Neuronal stem cell (in vitro differentiated cells): Measurements from ENCODE around the gene ZNF397.

ENCODE experiments used
- DNase-seq: peaks from one replicate; pipeline ENCODE4 v3.0.0-alpha.2; 2013; ENCODE audit warnings: low spot score
- H2AFZ ChIP-seq: one replicate; pipeline ENCODE4 v1.6.1; 2013; ENCODE audit warnings: mild to moderate bottlenecking, low read length, inconsistent platforms
- H2AK5ac ChIP-seq: 2 replicates; pipeline ENCODE4 v1.6.1; 2013; ENCODE audit warnings: low read depth, mild to moderate bottlenecking, inconsistent platforms, low read length, moderate library complexity, mixed read lengths
- H2BK120ac ChIP-seq: 2 replicates; pipeline ENCODE4 v1.6.1; 2013; ENCODE audit warnings: low read depth, mild to moderate bottlenecking, inconsistent platforms, low read length, moderate library complexity, mixed read lengths
- H2BK12ac ChIP-seq: one replicate; pipeline ENCODE4 v1.6.1; 2013; ENCODE audit warnings: low read length, inconsistent platforms
- H2BK15ac ChIP-seq: 2 replicates; pipeline ENCODE4 v1.6.1; 2013; ENCODE audit warnings: mild to moderate bottlenecking, low read length, inconsistent platforms, mixed read lengths
- H2BK5ac ChIP-seq: one replicate; pipeline ENCODE4 v1.6.1; 2013; ENCODE audit warnings: inconsistent platforms, mild to moderate bottlenecking, low read length, moderate library complexity
- H3K14ac ChIP-seq: one replicate; pipeline ENCODE4 v1.6.1; 2013; ENCODE audit warnings: low read length, inconsistent platforms
- H3K18ac ChIP-seq: 2 replicates; pipeline ENCODE4 v1.6.1; 2013; ENCODE audit warnings: low read length, inconsistent platforms
- H3K23ac ChIP-seq: 2 replicates; pipeline ENCODE4 v1.6.1; 2013; ENCODE audit warnings: low read depth, mild to moderate bottlenecking, mixed read lengths, low read length, inconsistent platforms; ENCODE audit not compliant: poor library complexity
- H3K27ac ChIP-seq: replicated peaks from 3 replicates; pipeline ENCODE4 v1.5.1; 2013; ENCODE audit warnings: low read length, inconsistent platforms
- H3K27me3 ChIP-seq, 3 experiments: 2 replicates each; pipeline ENCODE4 v1.6.1; 2013; ENCODE audit warnings: low read length in 3 of 3, mild to moderate bottlenecking in 2 of 3, inconsistent platforms in 1 of 3, low read depth in 1 of 3, mixed read lengths in 1 of 3, moderate library complexity in 1 of 3; ENCODE audit not compliant: control insufficient read depth in 3 of 3, insufficient read depth in 3 of 3
- H3K36me3 ChIP-seq, 2 donors: replicated peaks in 1 of 2; 2 replicates each; pipeline ENCODE4 v1.6.1; 2013; ENCODE audit warnings: low read length in 2 of 2; ENCODE audit not compliant: control insufficient read depth in 2 of 2, insufficient read depth in 2 of 2
- H3K4ac ChIP-seq: 2 replicates; pipeline ENCODE4 v1.6.1; 2013; ENCODE audit warnings: inconsistent platforms, mild to moderate bottlenecking, low read length, moderate library complexity
- H3K4me1 ChIP-seq, 2 donors: 1 replicate in 1 of 2; 2 replicates in 1 of 2; pipeline ENCODE4 v1.6.1; 2013; ENCODE audit warnings: low read length in 2 of 2, low read depth in 1 of 2; ENCODE audit not compliant: control insufficient read depth in 2 of 2, insufficient read depth in 1 of 2
- H3K4me2 ChIP-seq: one replicate; pipeline ENCODE4 v1.6.1; 2013; ENCODE audit warnings: mild to moderate bottlenecking, low read length, inconsistent platforms; ENCODE audit not compliant: insufficient read depth, poor library complexity, severe bottlenecking
- H3K4me3 ChIP-seq, 2 donors: 2 replicates each; pipeline ENCODE4 v1.5.1; 2013; ENCODE audit warnings: low read length in 2 of 2, mild to moderate bottlenecking in 2 of 2, inconsistent platforms in 1 of 2, moderate library complexity in 1 of 2
- H3K79me1 ChIP-seq: one replicate; pipeline ENCODE4 v1.6.1; 2013; ENCODE audit warnings: low read depth, mild to moderate bottlenecking, inconsistent platforms, low read length, moderate library complexity
- H3K9ac ChIP-seq: one replicate; pipeline ENCODE4 v1.6.1; 2013; ENCODE audit warnings: mild to moderate bottlenecking, low read depth, low read length, inconsistent platforms; ENCODE audit not compliant: poor library complexity
- H3K9me3 ChIP-seq, 2 donors: replicated peaks in 1 of 2; 2 replicates each; pipeline versions ENCODE3 to v1.6.1; 2013; ENCODE audit warnings: low read length in 2 of 2, mild to moderate bottlenecking in 2 of 2, inconsistent platforms in 1 of 2, low read depth in 1 of 2, mixed read lengths in 1 of 2, moderate library complexity in 1 of 2; ENCODE audit not compliant: control insufficient read depth in 2 of 2, insufficient read depth in 1 of 2
- H4K8ac ChIP-seq: one replicate; pipeline ENCODE4 v1.6.1; 2013; ENCODE audit warnings: low read depth, mild to moderate bottlenecking, inconsistent platforms, low read length, moderate library complexity
- H4K91ac ChIP-seq: one replicate; pipeline ENCODE4 v1.6.1; 2013; ENCODE audit warnings: low read length, low read depth, mild to moderate bottlenecking, inconsistent platforms; ENCODE audit not compliant: poor library complexity
- WGBS, 2 donors: extraction: QIAGEN DNeasy Blood & Tissue Kit; methylation state at CpG; one replicate each; pipeline ENCODE4 v1.1.7; 2013; ENCODE audit warnings: missing lambda C conversion rate in 2 of 2, mixed read lengths in 1 of 2; ENCODE audit not compliant: insufficient read length in 2 of 2, insufficient replicate concordance in 1 of 2; ENCODE audit errors: extremely low coverage in 2 of 2; 5-methylcytosine and 5-hydroxymethylcytosine counted together

Gene ZNF397

DNA sequence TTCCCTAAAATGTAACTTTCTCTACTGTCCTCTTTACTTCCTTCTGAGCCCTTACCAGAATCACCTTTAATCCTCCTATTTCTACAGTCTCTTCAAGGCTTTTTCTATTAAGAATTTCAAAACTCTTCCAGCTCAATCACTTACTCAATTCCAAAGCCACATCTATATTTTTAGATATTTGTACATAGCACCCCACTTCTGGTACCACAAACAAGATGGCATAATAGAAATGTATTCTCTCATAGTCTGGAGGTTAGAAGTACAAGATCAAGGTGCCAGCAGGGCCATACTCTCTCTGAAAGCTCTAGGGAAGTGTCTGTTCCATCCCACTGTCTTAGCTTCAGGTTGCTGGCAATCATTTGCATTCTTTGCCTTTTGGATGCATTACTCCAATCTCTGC is 38.1 kb downstream of the ZNF397 start:
- Histone ChIP-seq H3K4me3 (no peak overlapping the region), H4K8ac (no peak overlapping the region), H3K9ac (no peak overlapping the region), H3K79me1 (peaks cover 3% of the 10 kb centered on the region), H2AK5ac (no peak overlapping the region), H3K4me2 (no peak overlapping the region), H3K27ac (no peak overlapping the region), H3K9me3 (peaks cover 14 to 18% of the 10 kb centered on the region in 2 donors), H2BK15ac (no peak overlapping the region), H2BK5ac (no peak overlapping the region), H2BK12ac (no peak overlapping the region), H3K36me3 (peaks cover 1 to 3% of the 10 kb centered on the region in 2 donors), H3K23ac (no peak overlapping the region), H3K4ac (no peak overlapping the region), H3K4me1 (no peaks in the 10 kb centered on the region), H4K91ac (no peak overlapping the region), H3K14ac (no peak overlapping the region), H3K27me3 (no peaks in the 10 kb centered on the region), H2AFZ (no peak overlapping the region), H2BK120ac (no peak overlapping the region), H3K18ac (no peak overlapping the region)
- no peak for DNase-seq

- Histone ChIP-seq H3K36me3 (peaks cover 3 to 5% of the 10 kb centered on the region in 2 donors), H3K4me2 (no peak overlapping the region), H2BK15ac (no peak overlapping the region), H3K4me1 (no peaks in the 10 kb centered on the region), H3K4ac (no peak overlapping the region), H2AFZ (no peak overlapping the region), H3K9me3 (peaks cover 24 to 26% of the 10 kb centered on the region in 2 donors), H3K27ac (no peak overlapping the region), H3K27me3 (no peaks in the 10 kb centered on the region), H2BK12ac (no peak overlapping the region), H2BK120ac (no peak overlapping the region), H4K91ac (no peak overlapping the region), H2AK5ac (no peak overlapping the region), H3K14ac (no peak overlapping the region), H2BK5ac (no peak overlapping the region), H3K4me3 (no peak overlapping the region), H3K23ac (no peak overlapping the region), H3K18ac (no peak overlapping the region), H4K8ac (no peak overlapping the region), H3K79me1 (peaks cover 3% of the 10 kb centered on the region), H3K9ac (no peak overlapping the region)
- WGBS, 2 donors: no CpG with 5 or more reads among the region's 1 CpG
- no peak for DNase-seq
Measured at GRCh38 chr18:35282353-35282752, 41.5 kb downstream of the ZNF397 start.

- Histone ChIP-seq H3K18ac (no peak overlapping the region), H2BK120ac (no peak overlapping the region), H3K79me1 (peaks cover 5% of the 10 kb centered on the region), H2AK5ac (no peak overlapping the region), H3K14ac (no peak overlapping the region), H3K36me3 (peaks cover 3 to 4% of the 10 kb centered on the region in 2 donors), H3K4me3 (peak overlapping the region in 1 of 2 donors; percentile 67), H3K4me1 (no peaks in the 10 kb centered on the region), H2BK5ac (no peak overlapping the region), H3K27me3 (no peaks in the 10 kb centered on the region), H2BK12ac (no peak overlapping the region), H2AFZ (no peak overlapping the region), H3K9ac (no peak overlapping the region), H3K23ac (no peak overlapping the region), H3K27ac (no peak overlapping the region), H4K91ac (no peak overlapping the region), H4K8ac (no peak overlapping the region), H3K4ac (no peak overlapping the region), H3K9me3 (peaks cover 23 to 26% of the 10 kb centered on the region in 2 donors), H2BK15ac (no peak overlapping the region), H3K4me2 (no peak overlapping the region)
- no CpG with 5 or more reads among the region's 7 CpGs for WGBS, 2 donors
- DNase-seq: no peak
Measured at GRCh38 chr18:35283923-35284794, 43.3 kb downstream of the ZNF397 start.

GRCh38 chr18:35284841-35285240 is 44.0 kb downstream of the ZNF397 start:
- Histone ChIP-seq H3K4ac (no peak overlapping the region), H3K79me1 (peaks cover 5% of the 10 kb centered on the region), H3K18ac (no peak overlapping the region), H4K8ac (no peak overlapping the region), H2BK15ac (no peak overlapping the region), H2BK12ac (no peak overlapping the region), H3K4me1 (peaks cover 0 to 2% of the 10 kb centered on the region in 2 donors), H2AFZ (no peak overlapping the region), H3K27me3 (no peaks in the 10 kb centered on the region), H3K36me3 (peaks cover 3 to 4% of the 10 kb centered on the region in 2 donors), H3K27ac (no peak overlapping the region), H4K91ac (no peak overlapping the region), H2AK5ac (no peak overlapping the region), H3K9me3 (peaks cover 21 to 26% of the 10 kb centered on the region in 2 donors), H3K14ac (no peak overlapping the region), H2BK5ac (no peak overlapping the region), H3K23ac (no peak overlapping the region), H3K4me2 (no peak overlapping the region), H2BK120ac (no peak overlapping the region), H3K9ac (no peak overlapping the region), H3K4me3 (peak overlapping the region in 1 of 2 donors; percentile 67)
- no CpG with 5 or more reads among the region's 3 CpGs for WGBS, 2 donors
- DNase-seq: no peak
